HG03280 (cell line): ENCODE measurements around the gene ZCCHC14.
"Not testable (repeated sequence)": the region's sequence is repeated elsewhere in the genome, so short reads cannot be mapped to it uniquely, and the experiment has no call there.

ENCODE experiments used
- ATAC-seq: cut with Tn5 transposase; IDR thresholded peaks from one replicate; pipeline ENCODE4 v1.9.1; 2021; ENCODE audit warnings: mild to moderate bottlenecking, moderate library complexity; ENCODE audit not compliant: unreplicated experiment

The ZCCHC14 gene

GRCh38 chr16:87525352-87525751 is 32.5 kb upstream of the ZCCHC14 start:
- ATAC-seq, result no peak

DNA sequence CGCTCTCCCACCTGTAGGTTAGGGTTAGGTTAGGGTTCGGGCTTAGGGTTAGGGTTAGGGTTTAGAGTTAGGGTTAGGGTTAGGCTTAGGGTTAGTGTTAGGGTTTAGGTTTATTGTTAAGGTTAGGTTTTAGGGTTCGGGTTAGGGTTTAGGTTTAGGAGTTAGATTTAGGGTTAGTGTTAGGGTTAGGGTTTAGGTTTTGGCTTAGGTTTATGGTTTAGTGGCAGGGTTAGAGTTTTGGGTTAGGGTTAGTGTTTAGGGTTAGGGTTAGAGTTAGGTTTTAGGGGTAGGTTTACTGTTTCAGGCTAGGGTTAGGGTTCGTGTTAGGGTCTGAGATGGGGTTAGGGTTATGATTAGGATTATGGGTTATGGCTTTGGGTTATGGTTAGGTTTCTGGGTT is 31.6 kb upstream of the ZCCHC14 start:
- no peak for ATAC-seq

DNA sequence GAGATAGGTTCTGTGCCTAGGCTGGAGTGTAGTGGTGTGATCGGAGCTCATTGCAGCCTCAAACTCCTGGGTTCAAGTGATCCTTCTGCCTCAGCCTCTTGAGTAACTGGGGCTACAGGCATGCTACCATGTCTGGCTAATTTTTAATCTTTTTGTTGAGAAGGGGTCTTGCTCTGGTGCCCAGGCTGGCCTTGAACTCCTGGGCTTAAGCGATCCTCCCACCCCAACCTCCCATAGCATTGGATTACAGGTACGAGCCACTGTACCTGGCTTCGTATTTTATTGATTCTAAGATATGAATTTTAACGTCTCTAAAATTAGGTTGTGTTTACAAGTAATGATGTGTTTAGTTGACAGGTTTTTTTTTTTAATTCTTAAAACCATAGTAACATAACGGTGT is 30.8 kb upstream of the ZCCHC14 start:
- ATAC-seq, result not testable (repeated sequence)

DNA sequence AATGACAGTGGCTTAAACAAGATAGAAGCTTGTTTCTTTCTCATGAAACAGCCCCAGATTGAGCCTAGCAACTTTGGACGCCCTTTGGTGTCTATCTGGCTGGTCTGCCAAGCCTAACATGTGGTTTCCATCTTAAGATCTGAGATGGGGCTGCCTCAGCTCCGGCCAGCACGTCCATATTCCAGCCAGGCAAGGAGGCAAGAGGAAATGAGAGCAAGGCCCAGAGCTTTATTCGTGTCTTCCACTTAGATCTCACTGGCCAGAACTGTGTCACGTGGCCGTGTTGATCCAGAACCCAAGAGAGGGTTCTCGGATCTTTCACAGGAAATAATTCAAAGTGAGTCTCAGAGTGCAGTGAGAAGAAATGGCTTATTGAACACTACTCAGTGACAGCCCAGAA is 28.9 kb upstream of the ZCCHC14 start:
- ATAC-seq, result not testable (repeated sequence)

DNA sequence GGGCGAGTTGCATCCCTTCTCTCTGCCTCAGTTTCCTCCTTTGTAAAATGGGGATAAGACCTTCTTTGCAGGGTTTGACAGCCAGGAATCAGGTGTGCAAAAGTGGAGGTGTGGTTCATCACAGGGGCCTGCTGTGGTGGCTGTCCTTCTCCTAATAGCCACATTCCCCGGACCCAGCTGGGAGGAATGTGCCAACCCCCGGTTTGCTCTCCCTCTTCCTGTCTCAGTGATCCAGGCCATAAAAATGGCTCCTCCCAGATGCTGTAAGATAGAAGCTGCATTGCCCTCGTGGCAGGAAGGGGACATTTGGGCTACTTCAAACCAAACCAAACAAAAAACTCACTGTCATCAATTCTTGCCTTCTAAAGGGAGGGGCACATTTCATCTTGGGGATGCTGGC is 26.3 kb upstream of the ZCCHC14 start:
- ATAC-seq, result not testable (repeated sequence)

DNA sequence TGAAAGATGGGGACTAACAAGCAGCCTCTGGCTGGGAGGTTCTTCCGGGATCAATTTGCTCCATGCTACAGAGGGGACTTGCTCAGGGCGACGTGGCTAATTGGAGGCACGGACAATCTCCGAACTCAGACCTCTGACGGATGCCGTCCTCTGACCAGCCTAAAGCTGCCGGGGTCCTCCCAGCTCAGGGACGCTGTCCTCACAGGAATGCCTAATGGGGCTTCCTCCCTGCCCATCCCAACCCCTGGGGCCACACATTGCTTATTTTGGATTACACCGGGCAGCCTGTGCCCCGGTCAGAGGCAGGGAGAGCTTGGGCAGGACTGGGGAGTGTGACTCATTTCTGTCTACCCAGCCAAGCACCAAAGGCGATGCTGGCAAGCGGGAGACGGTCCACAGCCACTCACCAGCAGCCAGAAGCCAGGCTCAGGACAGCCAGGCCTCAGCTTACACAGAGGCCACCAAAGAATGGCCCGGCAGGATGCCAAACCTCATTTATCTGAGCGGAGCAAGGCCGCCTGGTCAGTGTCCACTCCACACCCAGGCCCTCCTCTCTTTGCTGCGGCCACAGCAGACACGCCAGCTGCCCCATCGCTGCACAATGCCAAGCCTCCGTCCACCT is 25.7 kb upstream of the ZCCHC14 start:
- ATAC-seq, result not testable (repeated sequence)

GRCh38 chr16:87517610-87518429 is 25.0 kb upstream of the ZCCHC14 start:
- not testable (repeated sequence) for ATAC-seq

GRCh38 chr16:87516361-87516760 is 23.5 kb upstream of the ZCCHC14 start:
- ATAC-seq, result no peak

- ATAC-seq, result no peak
These were observed 22.9 kb upstream of the ZCCHC14 start for GRCh38 chr16:87515475-87516330.

DNA sequence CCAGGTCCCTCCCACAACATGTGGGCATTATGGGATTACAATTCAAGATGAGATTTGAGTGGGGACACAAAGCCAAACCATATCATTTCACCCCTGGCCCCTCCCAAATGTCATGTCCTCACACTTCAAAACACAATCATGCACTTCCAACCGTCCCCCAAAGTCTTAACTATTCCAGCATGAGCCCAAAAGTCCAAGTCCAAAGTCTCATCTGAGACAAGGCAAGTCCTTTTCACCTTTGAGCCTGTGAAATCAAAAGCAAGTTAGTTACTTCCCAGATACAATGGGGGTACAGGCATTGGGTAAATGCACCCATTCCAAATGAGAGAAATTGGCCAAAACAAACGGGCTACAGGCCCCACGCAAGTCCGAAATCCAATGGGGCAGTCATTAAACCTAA is 17.0 kb upstream of the ZCCHC14 start:
- not testable (repeated sequence) for ATAC-seq

- no peak for ATAC-seq
These were observed 14.7 kb upstream of the ZCCHC14 start for GRCh38 chr16:87507351-87508069.

- ATAC-seq, result no peak
These were observed 13.9 kb upstream of the ZCCHC14 start for GRCh38 chr16:87506423-87507350.

DNA sequence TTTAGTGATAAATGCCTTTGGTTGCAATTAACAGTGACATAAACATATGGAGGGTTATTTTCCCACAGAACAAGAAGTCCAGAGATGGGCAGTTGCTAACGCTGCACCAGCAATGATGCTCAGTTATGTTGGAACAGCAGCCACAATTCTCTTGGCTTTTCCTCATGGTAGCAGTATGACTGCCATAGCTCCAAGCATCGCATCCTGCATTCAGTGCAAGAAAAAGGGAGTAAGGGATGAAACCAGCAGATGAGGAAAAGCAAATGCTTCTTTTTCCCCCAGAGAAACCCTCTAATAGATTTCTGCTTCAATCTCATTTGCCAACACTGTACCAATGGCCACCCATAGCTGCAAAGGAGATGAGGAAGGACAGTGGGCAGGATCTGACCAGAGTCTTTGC is 13.0 kb upstream of the ZCCHC14 start:
- no peak for ATAC-seq

DNA sequence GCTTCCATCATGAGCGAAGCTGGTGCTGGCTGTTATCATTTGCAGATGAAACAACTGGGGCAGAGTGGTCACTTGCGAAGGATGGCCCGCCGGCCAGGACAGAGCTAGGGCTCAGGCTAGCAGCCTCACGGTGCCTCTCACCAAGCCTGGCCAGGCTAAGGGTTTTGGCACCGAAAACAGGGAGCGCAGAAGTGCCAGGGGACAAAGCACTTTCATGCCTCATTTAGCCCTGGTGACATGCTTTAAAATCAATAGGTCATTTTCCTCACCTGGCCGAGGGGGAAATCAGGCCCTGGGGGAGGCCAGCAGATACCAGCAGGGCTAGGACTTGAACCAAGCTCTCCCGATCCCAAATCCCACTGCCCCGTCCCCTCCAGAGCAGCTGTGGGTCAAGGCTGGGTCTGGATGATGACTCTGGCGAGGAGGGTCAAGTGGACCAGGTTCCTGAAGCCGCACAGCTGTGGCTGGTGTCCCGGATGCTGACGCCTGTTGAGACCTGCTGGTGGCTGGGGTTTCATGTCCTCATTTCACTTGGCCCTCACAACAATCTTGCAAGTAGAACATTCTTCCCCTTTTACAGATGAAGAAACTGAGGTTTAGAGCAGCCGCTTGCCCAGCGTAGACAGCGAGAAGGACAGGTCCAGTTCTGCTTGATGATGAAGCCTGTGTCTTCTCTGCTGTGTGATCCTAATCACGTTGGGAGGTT is 10.6 kb upstream of the ZCCHC14 start:
- ATAC-seq, result not testable (repeated sequence)

DNA sequence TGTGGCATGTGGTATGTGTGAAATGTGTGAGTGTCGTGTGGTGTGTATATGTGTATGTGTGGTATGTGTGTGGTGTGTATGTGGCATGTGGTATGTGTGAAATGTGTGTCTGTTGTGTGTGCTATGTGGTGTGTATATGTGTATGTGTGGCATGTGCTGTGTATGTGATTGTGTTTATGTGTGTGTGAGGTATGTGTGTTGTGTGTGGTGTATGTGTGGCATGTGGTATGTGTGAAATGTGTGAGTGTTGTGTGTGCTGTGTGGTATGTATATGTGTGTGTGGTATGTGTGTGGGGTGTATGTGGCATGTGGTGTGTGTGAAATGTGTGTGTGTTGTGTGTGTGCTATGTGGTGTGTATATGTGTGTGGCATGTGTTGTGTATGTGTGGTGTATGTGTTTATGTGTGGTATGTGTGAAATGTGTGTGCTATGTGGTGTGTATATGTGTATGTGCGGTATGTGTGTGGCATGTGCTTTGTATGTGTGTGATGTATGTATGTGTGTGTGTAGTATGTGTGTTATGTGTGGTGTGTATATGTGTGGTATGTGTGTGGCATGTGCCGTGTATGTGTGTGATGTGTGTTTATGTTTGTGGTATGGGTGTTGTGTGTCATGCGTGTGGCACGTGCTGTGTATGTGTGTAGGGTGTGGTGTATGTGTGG is 9.6 kb upstream of the ZCCHC14 start:
- ATAC-seq, result no peak

DNA sequence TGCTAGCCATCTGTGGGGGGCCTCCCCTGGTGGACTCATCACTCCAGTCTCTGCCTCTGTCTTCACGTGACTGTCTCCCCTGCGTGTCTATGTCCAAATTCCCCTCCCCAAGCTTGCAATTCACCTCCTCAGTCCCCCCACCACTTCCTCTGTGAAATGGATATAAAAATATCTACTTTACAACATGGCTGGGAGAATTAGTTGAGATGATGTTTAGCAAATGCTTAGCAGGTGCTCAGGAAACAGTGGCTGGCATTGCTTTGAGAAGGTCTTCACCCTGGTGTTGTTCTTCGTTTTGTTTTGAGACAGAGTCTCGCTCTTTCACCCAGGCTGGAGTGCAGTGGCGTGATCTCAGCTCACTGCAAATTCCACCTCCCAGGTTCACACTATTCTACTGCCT is 8.3 kb upstream of the ZCCHC14 start:
- no peak for ATAC-seq

- ATAC-seq, result no peak
These were observed 6.3 kb upstream of the ZCCHC14 start for GRCh38 chr16:87499189-87499486.

DNA sequence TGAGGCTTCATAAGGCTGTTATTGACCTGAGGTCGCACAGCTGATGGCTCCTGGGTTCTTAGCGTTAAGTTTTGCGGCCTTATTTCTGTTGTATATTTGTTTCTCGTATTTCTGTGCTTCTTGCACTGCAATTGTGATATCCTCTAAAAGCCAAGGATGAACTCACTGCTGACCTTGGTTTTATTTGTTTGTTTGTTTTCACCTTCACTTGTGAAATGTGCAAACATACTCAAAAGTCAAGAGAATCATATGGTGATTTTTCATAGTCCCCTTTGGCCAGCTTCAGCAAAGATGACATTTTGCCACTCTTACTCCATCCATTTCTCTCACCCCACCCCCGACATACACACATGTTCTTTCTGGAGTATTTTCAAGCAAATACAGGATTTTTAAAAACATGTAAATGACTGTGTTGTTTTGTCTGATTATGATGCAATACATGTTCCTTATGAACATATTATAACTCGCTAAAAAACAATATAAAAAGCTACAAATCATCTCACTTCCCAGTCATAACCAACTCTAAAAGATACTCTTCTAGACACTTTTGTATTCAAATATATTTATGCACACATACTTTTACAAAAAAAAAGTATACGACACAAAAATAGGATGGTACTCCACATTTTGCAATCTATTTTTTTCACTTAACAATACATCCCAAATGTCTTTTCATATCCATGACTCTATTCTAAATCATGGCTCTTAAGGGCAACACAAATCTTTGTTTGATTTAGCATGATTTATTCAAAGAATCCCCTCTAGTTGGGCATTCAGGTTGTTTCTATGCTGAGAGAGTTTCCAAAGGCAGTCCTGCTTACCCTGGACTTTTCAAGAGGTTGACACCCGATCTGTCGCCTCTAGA is 5.7 kb upstream of the ZCCHC14 start:
- no peak for ATAC-seq
